H1 (cell line): ENCODE results near the gene PTCH1.

Source experiments
- BRCA1 ChIP-seq: IDR thresholded peaks from 2 replicates; pipeline ENCODE4 v1.6.1; 2012; ENCODE audit warnings: low read depth, low read length, improper control_type of control experiment
- EP300 ChIP-seq, 2 experiments: IDR thresholded peaks; 1 replicate in 1 of 2; 2 replicates in 1 of 2; pipeline ENCODE4 v1.6.1; 2011 to 2012; ENCODE audit warnings: low read depth in 2 of 2, low read length in 2 of 2, mild to moderate bottlenecking in 2 of 2, borderline replicate concordance in 1 of 2, inconsistent platforms in 1 of 2, moderate library complexity in 1 of 2
- POLR2A ChIP-seq, 2 experiments: IDR thresholded peaks; 1 replicate in 1 of 2; 2 replicates in 1 of 2; pipeline ENCODE4 v1.6.1; 2011; ENCODE audit warnings: low read depth in 2 of 2, low read length in 2 of 2, mild to moderate bottlenecking in 2 of 2; ENCODE audit errors: control extremely low read depth in 1 of 2
- POLR2AphosphoS5 ChIP-seq: IDR thresholded peaks from 2 replicates; pipeline ENCODE4 v1.6.1; 2011; ENCODE audit warnings: low read depth, low read length
- TCF12 ChIP-seq: IDR thresholded peaks from 2 replicates; pipeline ENCODE4 v1.6.1; 2011; ENCODE audit warnings: low read depth, mild to moderate bottlenecking, low read length
- TF ChIP-seq, protein P1 (sequence below): IDR thresholded peaks from 2 replicates; pipeline ENCODE4 v1.6.1; 2012; ENCODE audit warnings: inconsistent platforms
- TF ChIP-seq, protein P2 (sequence below), 3 experiments: IDR thresholded peaks; 1 replicate in 2 of 3; 2 replicates in 1 of 3; pipeline versions ENCODE4 v1.5.1 to v1.6.1; 2011; ENCODE audit warnings: low read length in 3 of 3, mild to moderate bottlenecking in 3 of 3, inconsistent platforms in 2 of 3, low read depth in 1 of 3, moderate library complexity in 1 of 3; ENCODE audit not compliant: insufficient read depth in 1 of 3; ENCODE audit errors: control extremely low read depth in 1 of 3

DNA sequence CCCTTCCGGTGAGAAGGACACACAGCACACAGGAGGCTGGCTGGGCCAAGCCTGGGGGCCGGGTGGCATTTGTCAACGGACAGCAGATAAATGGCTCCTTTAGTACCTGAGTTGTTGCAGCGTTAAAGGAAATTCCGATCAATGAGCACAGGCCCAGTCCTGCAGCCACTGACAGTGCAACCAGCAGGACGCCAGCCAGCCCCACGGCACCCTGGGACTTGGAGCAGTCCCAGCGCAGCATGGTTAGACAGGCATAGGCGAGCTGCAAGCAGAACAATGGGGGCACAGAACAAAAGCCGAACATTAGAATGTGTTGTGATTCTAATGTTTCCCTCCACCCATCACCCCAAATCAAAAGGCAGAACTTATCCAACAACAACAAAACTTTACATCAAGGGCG lies 39.3 kb downstream of the PTCH1 start:
- TF ChIP-seq POLR2AphosphoS5: no peak
- TF ChIP-seq, protein P1, sequence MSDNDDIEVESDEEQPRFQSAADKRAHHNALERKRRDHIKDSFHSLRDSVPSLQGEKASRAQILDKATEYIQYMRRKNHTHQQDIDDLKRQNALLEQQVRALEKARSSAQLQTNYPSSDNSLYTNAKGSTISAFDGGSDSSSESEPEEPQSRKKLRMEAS: no peak; the same call in 1 of the 2 replicates
- TF ChIP-seq, protein P2, sequence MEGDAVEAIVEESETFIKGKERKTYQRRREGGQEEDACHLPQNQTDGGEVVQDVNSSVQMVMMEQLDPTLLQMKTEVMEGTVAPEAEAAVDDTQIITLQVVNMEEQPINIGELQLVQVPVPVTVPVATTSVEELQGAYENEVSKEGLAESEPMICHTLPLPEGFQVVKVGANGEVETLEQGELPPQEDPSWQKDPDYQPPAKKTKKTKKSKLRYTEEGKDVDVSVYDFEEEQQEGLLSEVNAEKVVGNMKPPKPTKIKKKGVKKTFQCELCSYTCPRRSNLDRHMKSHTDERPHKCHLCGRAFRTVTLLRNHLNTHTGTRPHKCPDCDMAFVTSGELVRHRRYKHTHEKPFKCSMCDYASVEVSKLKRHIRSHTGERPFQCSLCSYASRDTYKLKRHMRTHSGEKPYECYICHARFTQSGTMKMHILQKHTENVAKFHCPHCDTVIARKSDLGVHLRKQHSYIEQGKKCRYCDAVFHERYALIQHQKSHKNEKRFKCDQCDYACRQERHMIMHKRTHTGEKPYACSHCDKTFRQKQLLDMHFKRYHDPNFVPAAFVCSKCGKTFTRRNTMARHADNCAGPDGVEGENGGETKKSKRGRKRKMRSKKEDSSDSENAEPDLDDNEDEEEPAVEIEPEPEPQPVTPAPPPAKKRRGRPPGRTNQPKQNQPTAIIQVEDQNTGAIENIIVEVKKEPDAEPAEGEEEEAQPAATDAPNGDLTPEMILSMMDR (IDR thresholded peaks at IDR 0.05; ENCODE audit: control extremely low read depth in 1 of 3, insufficient read depth in 1 of 3, low read depth in 1 of 3, low read length in 3 of 3): no peak
- TF ChIP-seq POLR2A (IDR thresholded peaks at IDR 0.05; ENCODE audit: control extremely low read depth in 1 of 2, low read depth in 2 of 2, low read length in 2 of 2): no peak
- TF ChIP-seq EP300 (IDR thresholded peaks at IDR 0.05; ENCODE audit: borderline replicate concordance in 1 of 2, low read depth in 2 of 2, low read length in 2 of 2): no peak
- no peak for TF ChIP-seq TCF12
- TF ChIP-seq BRCA1: no peak
